Putamen (tissue), 1 donor: ENCODE data around the gene BEGAIN.

Source experiments
- DNase-seq: peaks from one replicate; pipeline ENCODE4 v3.0.0-alpha.2; 2016; ENCODE audit warnings: low spot score

Gene BEGAIN

DNA sequence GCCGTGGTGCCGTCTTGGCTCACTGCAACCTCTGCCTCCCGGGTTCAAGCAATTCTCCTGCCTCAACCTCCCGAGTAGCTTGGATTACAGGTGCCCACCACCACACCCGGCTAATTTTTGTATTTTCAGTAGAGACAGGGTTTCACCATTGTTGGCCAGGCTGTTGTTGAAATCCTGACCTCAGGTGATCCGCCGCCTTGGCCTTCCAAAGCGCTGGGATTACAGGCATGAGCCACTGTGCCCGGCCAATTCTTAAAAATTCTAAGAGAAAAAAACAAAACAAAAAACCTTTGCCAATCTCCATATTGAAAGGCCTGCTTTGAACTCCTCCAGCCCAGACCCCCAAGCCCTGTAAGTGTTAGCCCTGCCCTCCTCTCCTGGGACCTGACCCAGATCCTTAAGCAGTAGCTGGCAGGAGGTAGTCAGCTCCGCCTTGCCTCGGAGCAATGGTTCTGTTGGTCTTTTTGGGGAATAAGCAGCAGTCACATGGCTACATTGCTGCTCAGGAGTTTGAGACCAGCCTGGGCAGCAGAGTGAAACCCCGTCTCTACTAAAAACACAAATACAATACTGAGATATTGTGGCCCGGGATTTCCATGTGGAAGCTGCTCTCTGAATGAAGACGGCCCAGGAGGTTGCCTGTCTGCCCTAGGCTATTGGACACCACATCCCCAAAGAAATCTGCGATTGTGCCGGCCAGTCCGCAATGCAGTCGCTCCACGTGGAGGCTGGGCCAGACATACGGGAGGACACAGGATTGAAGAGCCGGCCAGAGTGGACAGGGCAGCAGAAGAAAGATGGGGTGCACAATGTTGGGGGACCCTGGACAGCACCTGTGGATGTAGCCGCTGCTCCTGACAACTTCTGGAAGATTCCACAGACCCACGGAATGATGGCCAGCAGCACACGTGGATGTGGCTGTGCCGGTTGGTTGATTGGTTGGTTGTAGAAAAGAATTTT, 28.8 kb upstream of the BEGAIN start:
- peak; percentile 19 for DNase-seq

GRCh38 chr14:100614803-100615202, 27.6 kb upstream of the BEGAIN start:
- DNase-seq = no peak

- no peak for DNase-seq
These were observed 25.8 kb upstream of the BEGAIN start for GRCh38 chr14:100612986-100613385.

GRCh38 chr14:100611811-100612480, 24.7 kb upstream of the BEGAIN start:
- DNase-seq = no peak

GRCh38 chr14:100610511-100611217, 23.4 kb upstream of the BEGAIN start:
- DNase-seq = no peak

- DNase-seq = no peak
These were observed 22.7 kb upstream of the BEGAIN start for GRCh38 chr14:100609941-100610391.

GRCh38 chr14:100609331-100609870, 22.2 kb upstream of the BEGAIN start:
- no peak for DNase-seq

- no peak for DNase-seq
These were observed 21.5 kb upstream of the BEGAIN start for GRCh38 chr14:100608586-100609330.

GRCh38 chr14:100608064-100608463, 20.8 kb upstream of the BEGAIN start:
- no peak for DNase-seq

GRCh38 chr14:100607611-100607956, 20.4 kb upstream of the BEGAIN start:
- DNase-seq = no peak

GRCh38 chr14:100606687-100607610, 19.7 kb upstream of the BEGAIN start:
- DNase-seq = no peak

DNA sequence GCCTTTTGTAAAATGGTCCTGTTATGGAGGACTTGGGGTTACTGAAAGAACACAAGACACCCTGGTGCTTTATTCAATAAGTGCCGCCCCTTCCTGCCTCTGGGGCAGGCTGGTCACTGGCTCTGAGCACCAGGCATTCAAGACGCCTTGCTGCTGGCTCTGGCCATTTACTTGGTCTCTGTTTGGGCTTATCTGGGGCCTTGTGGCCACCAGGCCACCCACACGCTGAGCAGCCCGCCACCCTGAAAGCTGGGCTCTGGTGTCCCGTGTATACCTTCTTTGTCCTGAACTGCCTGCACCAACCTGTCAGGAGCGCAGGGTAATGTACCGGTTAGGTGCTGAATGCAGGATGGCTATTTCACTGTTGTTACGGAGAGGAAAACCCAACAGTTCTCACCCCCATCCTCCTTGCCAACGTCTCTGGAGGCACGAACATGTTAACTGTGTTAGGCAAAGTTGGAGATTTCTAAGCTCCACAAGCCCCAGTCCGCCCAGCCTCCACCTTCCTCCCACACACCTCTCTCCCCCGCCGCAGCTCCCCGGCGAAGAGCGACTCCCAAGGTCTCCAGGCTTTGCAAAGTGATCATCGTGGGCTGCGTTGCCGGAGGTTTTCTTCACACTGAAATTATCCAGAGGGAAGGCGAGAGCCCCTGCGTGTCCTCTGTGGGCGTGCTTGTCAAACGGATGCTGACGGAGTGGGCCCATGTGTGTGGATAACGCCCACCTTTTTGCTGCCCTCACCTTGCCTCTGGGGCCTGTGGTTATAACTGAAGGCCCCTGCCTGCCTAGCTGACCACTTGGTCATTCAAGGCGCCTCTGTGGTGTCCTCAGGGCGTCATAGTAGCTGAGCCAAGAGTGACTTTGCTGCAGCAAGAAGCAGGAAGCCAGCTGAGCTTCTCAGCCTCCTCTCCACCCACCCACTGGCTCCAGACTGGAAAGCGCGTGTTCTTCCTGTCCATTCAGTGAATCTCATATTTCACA, 18.8 kb upstream of the BEGAIN start:
- DNase-seq = peak; percentile 63

DNA sequence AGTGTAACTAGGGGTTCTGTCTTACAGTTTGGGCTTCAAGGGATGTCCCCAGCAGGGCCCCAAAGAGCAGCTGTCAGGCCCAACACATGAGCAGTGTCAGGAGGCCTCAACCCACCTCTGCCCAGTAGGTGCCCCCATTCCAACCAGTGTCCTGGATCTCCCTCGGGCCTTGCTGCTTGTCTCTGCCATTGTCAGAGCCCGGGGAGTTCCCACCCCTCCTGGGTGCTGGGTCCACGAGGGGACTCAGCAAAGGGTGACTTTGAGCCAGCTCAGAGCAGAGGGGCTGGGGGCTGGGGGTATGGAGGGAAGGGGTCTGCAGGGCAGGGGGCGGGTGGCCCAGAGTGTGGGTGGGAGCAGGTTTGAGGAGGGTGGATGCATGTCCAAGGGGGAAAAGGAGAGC, 18.0 kb upstream of the BEGAIN start:
- no peak for DNase-seq

GRCh38 chr14:100604709-100605108, 17.5 kb upstream of the BEGAIN start:
- DNase-seq = no peak

DNA sequence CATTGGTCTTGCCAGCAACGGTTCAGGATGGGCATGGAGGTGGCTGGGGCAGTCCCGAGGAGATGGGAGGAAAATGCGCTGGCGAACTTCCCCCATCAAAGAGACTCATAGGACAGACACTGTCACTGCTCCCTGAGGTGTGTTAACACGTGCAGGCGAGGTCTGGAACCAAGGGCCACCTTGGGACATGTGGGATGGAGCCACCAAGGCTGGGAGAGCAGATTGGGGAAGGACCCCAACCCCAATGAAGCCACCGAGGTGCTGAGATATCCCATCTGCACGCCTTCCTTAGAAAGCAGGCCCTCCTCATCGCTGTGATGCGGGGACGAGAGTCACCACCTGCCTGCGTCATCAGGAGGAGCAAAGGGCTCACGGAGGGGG, 16.9 kb upstream of the BEGAIN start:
- DNase-seq = no peak

DNA sequence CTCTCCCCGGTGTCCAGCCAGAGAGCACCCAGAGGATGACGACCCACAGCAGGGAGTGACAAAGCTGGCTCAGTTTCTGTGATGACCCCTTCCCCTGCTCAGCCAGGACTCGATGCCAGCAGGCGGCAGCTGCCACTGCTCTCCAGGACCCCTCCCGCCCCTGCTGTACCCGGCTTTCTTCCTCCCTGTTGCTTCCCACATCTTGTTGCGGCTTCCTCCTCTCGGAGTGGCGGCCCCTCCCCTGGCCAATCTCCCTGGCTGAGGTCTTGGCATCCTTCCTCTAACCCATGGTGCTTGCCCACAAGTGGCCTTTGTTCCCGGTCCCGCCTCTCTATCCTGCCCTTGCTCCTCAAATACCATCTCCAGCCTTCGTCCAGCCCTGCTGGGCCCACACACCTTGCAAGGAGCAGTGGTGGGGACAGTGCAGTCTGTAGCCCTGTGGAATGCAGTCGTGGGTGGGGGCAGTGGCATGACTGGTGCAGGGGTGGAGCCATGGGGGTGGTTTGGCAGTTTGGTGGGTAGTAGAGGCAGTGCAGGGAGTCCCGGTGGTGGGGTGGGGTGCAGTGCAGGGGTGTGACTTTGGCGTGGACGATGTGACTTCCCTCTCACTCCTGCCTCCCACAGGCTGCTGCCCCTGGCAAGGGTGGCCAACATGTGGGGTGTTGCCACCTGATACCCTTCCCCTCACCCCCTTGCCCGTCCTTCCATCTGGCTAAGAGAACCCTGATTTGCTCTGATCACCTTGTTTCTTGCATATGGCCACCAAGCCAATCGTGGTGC, 16.3 kb upstream of the BEGAIN start:
- no peak for DNase-seq

GRCh38 chr14:100602621-100603230, 15.5 kb upstream of the BEGAIN start:
- no peak for DNase-seq

GRCh38 chr14:100601914-100602313, 14.7 kb upstream of the BEGAIN start:
- no peak for DNase-seq
